ENCODE results near the gene PLXDC2. TPM values are rescaled to one million over a fixed set of nuclear protein-coding genes. Genes with fewer than 3 reads are reported as not detected.

PLXDC2 gene
- polyA plus RNA-seq, 2 donors: 11.9 to 13.0 TPM

DNA sequence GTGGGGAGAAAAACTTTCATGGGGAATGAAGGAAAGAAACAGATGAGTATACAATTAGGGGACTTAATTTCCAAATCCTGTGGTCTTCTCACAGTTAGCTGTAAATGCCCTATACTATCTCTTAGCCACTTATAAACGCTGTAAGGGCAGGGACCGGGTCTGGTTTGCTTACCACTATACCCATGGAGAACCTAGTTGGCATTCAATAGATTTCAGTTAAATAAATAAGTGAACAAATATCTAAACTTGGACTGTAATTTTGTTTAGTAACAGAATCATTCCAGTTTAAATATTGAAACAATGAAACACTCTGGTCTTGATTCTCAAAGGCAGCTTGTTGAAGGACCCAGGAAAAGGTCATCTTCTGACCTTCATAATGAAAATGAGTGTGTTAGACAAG, 158.3 kb downstream of the PLXDC2 start:
- no peaks in the 10 kb centered on the region for H3K9me3 ChIP-seq (ENCODE audit: control insufficient read depth in 2 of 2, insufficient read depth in 1 of 2, low read depth in 1 of 2, low read length in 1 of 2)
- H3K4me1 ChIP-seq (ENCODE audit: control insufficient read depth in 2 of 2, insufficient read depth in 2 of 2, low read length in 1 of 2): peaks cover 0 to 2% of the 10 kb centered on the region in 2 donors
- 84% methylated on average over 2 of the region's 2 CpGs for WGBS, 2 donors
- no peak overlapping the region for H3K27ac ChIP-seq (ENCODE audit: low read depth in 2 of 2, low read length in 1 of 2)
- H3K36me3 ChIP-seq (ENCODE audit: control insufficient read depth in 2 of 2, insufficient read depth in 2 of 2, low read length in 1 of 2): no peaks in the 10 kb centered on the region
- H3K4me3 ChIP-seq (ENCODE audit: low read depth in 1 of 2, low read length in 2 of 2): no peak overlapping the region
- H3K27me3 ChIP-seq (ENCODE audit: control insufficient read depth in 1 of 2, insufficient read depth in 2 of 2, low read length in 2 of 2): no peaks in the 10 kb centered on the region

GRCh38 chr10:19977097-19977521, 160.9 kb downstream of the PLXDC2 start:
- 75 to 76% methylated on average over 3 of the region's 3 CpGs for WGBS, 2 donors
- Histone ChIP-seq H3K36me3 (ENCODE audit: control insufficient read depth in 2 of 2, insufficient read depth in 2 of 2, low read length in 1 of 2) (no peaks in the 10 kb centered on the region), H3K27ac (ENCODE audit: low read depth in 2 of 2, low read length in 1 of 2) (no peak overlapping the region), H3K27me3 (ENCODE audit: control insufficient read depth in 1 of 2, insufficient read depth in 2 of 2, low read length in 2 of 2) (no peaks in the 10 kb centered on the region), H3K4me3 (ENCODE audit: low read depth in 1 of 2, low read length in 2 of 2) (no peak overlapping the region), H3K4me1 (ENCODE audit: control insufficient read depth in 2 of 2, insufficient read depth in 2 of 2, low read length in 1 of 2) (no peaks in the 10 kb centered on the region), H3K9me3 (ENCODE audit: control insufficient read depth in 2 of 2, insufficient read depth in 1 of 2, low read depth in 1 of 2, low read length in 1 of 2) (no peaks in the 10 kb centered on the region)

DNA sequence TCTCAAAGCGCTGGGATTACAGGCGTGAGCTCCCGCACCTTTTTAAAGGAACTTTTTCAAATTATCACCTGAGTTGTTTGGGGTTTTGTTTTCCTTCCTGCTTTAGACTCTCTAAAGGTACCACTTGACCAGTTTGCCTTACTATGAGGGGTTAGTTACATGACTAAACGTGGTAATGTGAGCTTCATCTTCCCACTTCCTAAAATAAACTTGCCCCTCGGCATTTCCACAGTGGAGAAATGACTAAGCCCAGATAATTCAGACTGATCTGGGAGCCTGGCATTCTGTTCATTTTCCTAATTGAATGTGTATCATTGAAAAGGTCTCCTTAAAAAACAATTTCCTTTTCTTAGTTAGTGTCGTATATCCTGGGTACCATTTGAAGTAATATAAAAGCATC, 163.4 kb downstream of the PLXDC2 start:
- no peaks in the 10 kb centered on the region for H3K36me3 ChIP-seq (ENCODE audit: control insufficient read depth in 2 of 2, insufficient read depth in 2 of 2, low read length in 1 of 2)
- no peaks in the 10 kb centered on the region for H3K9me3 ChIP-seq (ENCODE audit: control insufficient read depth in 2 of 2, insufficient read depth in 1 of 2, low read depth in 1 of 2, low read length in 1 of 2)
- H3K4me1 ChIP-seq (ENCODE audit: control insufficient read depth in 2 of 2, insufficient read depth in 2 of 2, low read length in 1 of 2): no peaks in the 10 kb centered on the region
- 76 to 80% methylated on average over 6 of the region's 6 CpGs for WGBS, 2 donors
- no peaks in the 10 kb centered on the region for H3K27me3 ChIP-seq (ENCODE audit: control insufficient read depth in 1 of 2, insufficient read depth in 2 of 2, low read length in 2 of 2)
- H3K27ac ChIP-seq (ENCODE audit: low read depth in 2 of 2, low read length in 1 of 2): no peak overlapping the region
- no peak overlapping the region for H3K4me3 ChIP-seq (ENCODE audit: low read depth in 1 of 2, low read length in 2 of 2)

DNA sequence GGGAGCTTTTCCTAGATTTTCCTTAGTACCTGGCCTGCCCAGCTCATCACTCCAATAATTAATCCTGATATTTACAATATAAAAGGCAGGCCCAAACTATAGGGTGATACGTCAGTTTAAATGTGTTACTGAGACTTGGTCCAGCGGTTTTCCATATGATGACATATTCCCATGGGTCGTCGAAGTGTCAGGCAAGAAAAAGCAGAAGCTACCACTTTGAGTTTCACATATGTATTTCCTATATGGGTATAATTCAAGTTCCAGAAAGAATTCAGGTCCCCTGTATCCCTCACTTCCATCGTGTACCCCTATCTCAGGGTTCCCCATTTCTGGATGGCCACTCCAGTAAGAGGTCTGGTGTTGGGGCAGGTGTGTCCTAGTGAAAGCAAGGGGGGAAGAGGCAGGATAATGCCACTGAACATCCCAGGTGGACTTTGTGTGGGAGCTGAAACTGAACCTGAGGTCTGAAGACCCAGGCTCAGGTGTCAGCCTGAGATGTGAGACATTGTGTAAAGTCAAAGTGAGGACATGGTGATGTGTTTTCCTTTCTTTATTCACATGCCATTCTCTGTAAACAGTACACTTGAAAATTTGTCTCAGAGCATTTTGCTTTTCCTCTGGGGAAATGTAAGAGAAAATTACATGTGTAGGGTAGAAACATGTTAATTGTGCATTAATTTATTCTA, 167.8 kb downstream of the PLXDC2 start:
- WGBS, 2 donors: 85 to 92% methylated on average over 5 of the region's 5 CpGs
- H3K27me3 ChIP-seq (ENCODE audit: control insufficient read depth in 1 of 2, insufficient read depth in 2 of 2, low read length in 2 of 2): no peaks in the 10 kb centered on the region

GRCh38 chr10:19985745-19986144, 169.5 kb downstream of the PLXDC2 start:
- Histone ChIP-seq H3K27me3 (ENCODE audit: control insufficient read depth in 1 of 2, insufficient read depth in 2 of 2, low read length in 2 of 2) (no peaks in the 10 kb centered on the region), H3K4me1 (ENCODE audit: control insufficient read depth in 2 of 2, insufficient read depth in 2 of 2, low read length in 1 of 2) (peaks cover 0 to 2% of the 10 kb centered on the region in 2 donors), H3K27ac (ENCODE audit: low read depth in 2 of 2, low read length in 1 of 2) (no peak overlapping the region), H3K9me3 (ENCODE audit: control insufficient read depth in 2 of 2, insufficient read depth in 1 of 2, low read depth in 1 of 2, low read length in 1 of 2) (no peaks in the 10 kb centered on the region), H3K36me3 (ENCODE audit: control insufficient read depth in 2 of 2, insufficient read depth in 2 of 2, low read length in 1 of 2) (no peaks in the 10 kb centered on the region), H3K4me3 (ENCODE audit: low read depth in 1 of 2, low read length in 2 of 2) (no peak overlapping the region)
- 42 to 53% methylated on average over 3 of the region's 3 CpGs for WGBS, 2 donors

More for the DNA sequence above, 167.8 kb downstream of the PLXDC2 start:
- Histone ChIP-seq H3K4me3 (ENCODE audit: low read depth in 1 of 2, low read length in 2 of 2) (no peak overlapping the region), H3K4me1 (ENCODE audit: control insufficient read depth in 2 of 2, insufficient read depth in 2 of 2, low read length in 1 of 2) (peaks cover 0 to 2% of the 10 kb centered on the region in 2 donors), H3K9me3 (ENCODE audit: control insufficient read depth in 2 of 2, insufficient read depth in 1 of 2, low read depth in 1 of 2, low read length in 1 of 2) (no peaks in the 10 kb centered on the region), H3K27ac (ENCODE audit: low read depth in 2 of 2, low read length in 1 of 2) (no peak overlapping the region), H3K36me3 (ENCODE audit: control insufficient read depth in 2 of 2, insufficient read depth in 2 of 2, low read length in 1 of 2) (no peaks in the 10 kb centered on the region)

DNA sequence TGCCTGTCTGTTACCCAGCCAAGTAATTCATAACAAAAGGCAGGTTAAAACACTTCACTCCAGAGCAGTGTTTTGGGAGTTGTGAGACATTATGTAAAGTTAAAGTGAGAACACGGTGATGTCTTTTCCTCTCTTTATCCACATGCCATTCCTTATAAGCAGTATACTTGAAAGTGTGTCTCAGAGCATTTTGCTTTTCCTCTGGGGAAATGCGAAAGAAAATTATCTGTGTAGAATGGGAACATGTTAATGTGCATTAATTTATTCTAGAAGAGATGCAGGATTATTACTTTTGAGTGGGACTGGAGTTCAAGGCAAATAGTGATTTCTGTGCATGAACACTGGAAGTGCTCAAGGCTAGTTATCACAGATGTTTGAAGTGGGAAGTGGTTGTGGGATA, 170.4 kb downstream of the PLXDC2 start:
- no peaks in the 10 kb centered on the region for H3K36me3 ChIP-seq (ENCODE audit: control insufficient read depth in 2 of 2, insufficient read depth in 2 of 2, low read length in 1 of 2)
- peaks cover 0 to 2% of the 10 kb centered on the region in 2 donors for H3K4me1 ChIP-seq (ENCODE audit: control insufficient read depth in 2 of 2, insufficient read depth in 2 of 2, low read length in 1 of 2)
- no peaks in the 10 kb centered on the region for H3K9me3 ChIP-seq (ENCODE audit: control insufficient read depth in 2 of 2, insufficient read depth in 1 of 2, low read depth in 1 of 2, low read length in 1 of 2)
- H3K27ac ChIP-seq (ENCODE audit: low read depth in 2 of 2, low read length in 1 of 2): no peak overlapping the region
- H3K27me3 ChIP-seq (ENCODE audit: control insufficient read depth in 1 of 2, insufficient read depth in 2 of 2, low read length in 2 of 2): no peaks in the 10 kb centered on the region
- no peak overlapping the region for H3K4me3 ChIP-seq (ENCODE audit: low read depth in 1 of 2, low read length in 2 of 2)
- WGBS, 2 donors: 37 to 58% methylated on average over 2 of the region's 2 CpGs

DNA sequence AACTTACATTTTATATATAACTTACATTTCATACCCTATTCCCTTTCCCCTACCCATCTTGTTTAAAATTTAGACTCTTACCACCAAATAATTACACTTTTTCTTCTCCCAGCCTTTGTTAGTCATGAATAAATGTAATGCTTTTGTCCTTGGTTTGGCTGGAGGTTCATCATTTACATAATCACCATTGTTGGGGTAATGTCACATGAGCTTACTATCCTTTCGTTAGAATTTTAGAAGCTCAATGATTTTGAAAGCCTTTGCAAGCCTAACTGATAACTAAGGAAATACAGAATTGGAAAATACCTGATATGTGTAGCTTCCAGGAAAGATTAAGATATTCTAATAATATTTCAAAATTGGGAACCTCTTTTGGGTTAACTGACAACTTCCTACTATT, 171.7 kb downstream of the PLXDC2 start:
- Histone ChIP-seq H3K4me1 (ENCODE audit: control insufficient read depth in 2 of 2, insufficient read depth in 2 of 2, low read length in 1 of 2) (peaks cover 0 to 2% of the 10 kb centered on the region in 2 donors), H3K27me3 (ENCODE audit: control insufficient read depth in 1 of 2, insufficient read depth in 2 of 2, low read length in 2 of 2) (no peaks in the 10 kb centered on the region), H3K9me3 (ENCODE audit: control insufficient read depth in 2 of 2, insufficient read depth in 1 of 2, low read depth in 1 of 2, low read length in 1 of 2) (no peaks in the 10 kb centered on the region), H3K4me3 (ENCODE audit: low read depth in 1 of 2, low read length in 2 of 2) (no peak overlapping the region), H3K27ac (ENCODE audit: low read depth in 2 of 2, low read length in 1 of 2) (no peak overlapping the region), H3K36me3 (ENCODE audit: control insufficient read depth in 2 of 2, insufficient read depth in 2 of 2, low read length in 1 of 2) (no peaks in the 10 kb centered on the region)
- 37 to 49% methylated on average over 1 of the region's 1 CpG for WGBS, 2 donors

DNA sequence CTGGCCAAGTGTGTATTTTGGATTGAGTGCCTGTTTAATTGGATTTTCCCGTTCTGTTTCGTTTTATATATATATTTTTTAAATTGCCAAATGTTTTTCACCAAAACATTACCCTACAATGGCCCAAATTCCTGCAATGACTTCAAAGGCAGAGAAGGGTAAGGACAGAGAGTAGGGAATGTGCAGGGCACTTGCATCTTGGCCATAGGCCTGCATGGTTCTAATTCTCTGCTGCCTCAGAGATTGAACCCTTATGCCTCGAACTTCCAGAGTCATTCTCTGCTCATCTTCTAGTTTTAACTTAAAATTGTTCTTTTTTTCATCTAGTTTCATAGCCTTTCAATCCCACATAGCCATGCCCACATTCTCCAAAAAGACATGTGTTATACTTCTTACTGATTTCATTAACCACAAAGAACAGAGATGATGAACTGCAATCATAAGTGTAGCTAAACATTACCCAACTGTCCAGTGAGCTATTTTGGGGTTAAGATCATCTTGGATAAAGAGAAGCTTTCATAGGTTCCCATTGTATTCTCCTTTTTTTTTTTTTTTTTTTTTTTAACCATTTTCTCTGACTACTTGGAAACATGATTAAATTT, 177.6 kb downstream of the PLXDC2 start:
- Histone ChIP-seq H3K36me3 (ENCODE audit: control insufficient read depth in 2 of 2, insufficient read depth in 2 of 2, low read length in 1 of 2) (no peaks in the 10 kb centered on the region), H3K27ac (ENCODE audit: low read depth in 2 of 2, low read length in 1 of 2) (no peak overlapping the region), H3K4me1 (ENCODE audit: control insufficient read depth in 2 of 2, insufficient read depth in 2 of 2, low read length in 1 of 2) (no peaks in the 10 kb centered on the region), H3K27me3 (ENCODE audit: control insufficient read depth in 1 of 2, insufficient read depth in 2 of 2, low read length in 2 of 2) (no peaks in the 10 kb centered on the region), H3K4me3 (ENCODE audit: low read depth in 1 of 2, low read length in 2 of 2) (no peak overlapping the region), H3K9me3 (ENCODE audit: control insufficient read depth in 2 of 2, insufficient read depth in 1 of 2, low read depth in 1 of 2, low read length in 1 of 2) (no peaks in the 10 kb centered on the region)
- 86 to 89% methylated on average over 3 of the region's 3 CpGs for whole genome bisulfite sequencing, 2 donors

DNA sequence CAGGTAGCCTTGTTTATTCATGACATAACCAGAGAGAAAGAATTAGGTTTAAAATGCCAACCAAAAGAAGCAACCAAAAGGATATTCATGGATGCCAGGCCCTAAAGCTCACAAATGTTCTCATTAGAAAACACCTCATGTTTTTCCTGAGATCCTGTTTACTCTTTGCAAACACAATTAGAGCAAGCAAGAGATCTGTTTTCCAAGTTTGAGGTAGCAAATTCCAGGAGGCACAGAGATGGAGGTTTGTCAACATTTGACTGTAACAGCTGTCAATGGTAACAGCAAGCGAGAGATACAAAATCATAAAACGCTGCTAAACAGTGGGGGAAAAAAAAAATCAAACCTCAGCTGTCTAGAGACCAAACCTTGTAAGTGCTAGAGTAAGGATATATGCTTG, 182.2 kb downstream of the PLXDC2 start:
- no peak overlapping the region for H3K4me3 ChIP-seq (ENCODE audit: low read depth in 1 of 2, low read length in 2 of 2)
- no peaks in the 10 kb centered on the region for H3K9me3 ChIP-seq (ENCODE audit: control insufficient read depth in 2 of 2, insufficient read depth in 1 of 2, low read depth in 1 of 2, low read length in 1 of 2)
- no peaks in the 10 kb centered on the region for H3K27me3 ChIP-seq (ENCODE audit: control insufficient read depth in 1 of 2, insufficient read depth in 2 of 2, low read length in 2 of 2)
- H3K4me1 ChIP-seq (ENCODE audit: control insufficient read depth in 2 of 2, insufficient read depth in 2 of 2, low read length in 1 of 2): no peaks in the 10 kb centered on the region
- WGBS, 2 donors: 68 to 75% methylated on average over 2 of the region's 2 CpGs
- no peak overlapping the region for H3K27ac ChIP-seq (ENCODE audit: low read depth in 2 of 2, low read length in 1 of 2)
- H3K36me3 ChIP-seq (ENCODE audit: control insufficient read depth in 2 of 2, insufficient read depth in 2 of 2, low read length in 1 of 2): peaks cover 3 to 5% of the 10 kb centered on the region in 2 donors

GRCh38 chr10:19999431-19999830, 183.2 kb downstream of the PLXDC2 start:
- Histone ChIP-seq H3K27me3 (ENCODE audit: control insufficient read depth in 1 of 2, insufficient read depth in 2 of 2, low read length in 2 of 2) (no peaks in the 10 kb centered on the region), H3K4me1 (ENCODE audit: control insufficient read depth in 2 of 2, insufficient read depth in 2 of 2, low read length in 1 of 2) (no peaks in the 10 kb centered on the region), H3K9me3 (ENCODE audit: control insufficient read depth in 2 of 2, insufficient read depth in 1 of 2, low read depth in 1 of 2, low read length in 1 of 2) (no peaks in the 10 kb centered on the region), H3K27ac (ENCODE audit: low read depth in 2 of 2, low read length in 1 of 2) (no peak overlapping the region), H3K4me3 (ENCODE audit: low read depth in 1 of 2, low read length in 2 of 2) (no peak overlapping the region), H3K36me3 (ENCODE audit: control insufficient read depth in 2 of 2, insufficient read depth in 2 of 2, low read length in 1 of 2) (peaks cover 3 to 5% of the 10 kb centered on the region in 2 donors)
- 84 to 89% methylated on average over 1 of the region's 1 CpG for WGBS, 2 donors
